ENCODE results near the gene PPP1R12B. TPM values are rescaled to one million over a fixed set of nuclear protein-coding genes. Genes with fewer than 3 reads are reported as not detected.
A peak's percentile ranks its signal among the peaks of the same experiment; 100 is the strongest.
"Not testable (repeated sequence)": the region's sequence is repeated elsewhere in the genome, so short reads cannot be mapped to it uniquely, and the experiment has no call there.

The PPP1R12B gene
- total and polyA plus RNA-seq, 4 donors = 6.0 to 122 (median 22.0) TPM

DNA sequence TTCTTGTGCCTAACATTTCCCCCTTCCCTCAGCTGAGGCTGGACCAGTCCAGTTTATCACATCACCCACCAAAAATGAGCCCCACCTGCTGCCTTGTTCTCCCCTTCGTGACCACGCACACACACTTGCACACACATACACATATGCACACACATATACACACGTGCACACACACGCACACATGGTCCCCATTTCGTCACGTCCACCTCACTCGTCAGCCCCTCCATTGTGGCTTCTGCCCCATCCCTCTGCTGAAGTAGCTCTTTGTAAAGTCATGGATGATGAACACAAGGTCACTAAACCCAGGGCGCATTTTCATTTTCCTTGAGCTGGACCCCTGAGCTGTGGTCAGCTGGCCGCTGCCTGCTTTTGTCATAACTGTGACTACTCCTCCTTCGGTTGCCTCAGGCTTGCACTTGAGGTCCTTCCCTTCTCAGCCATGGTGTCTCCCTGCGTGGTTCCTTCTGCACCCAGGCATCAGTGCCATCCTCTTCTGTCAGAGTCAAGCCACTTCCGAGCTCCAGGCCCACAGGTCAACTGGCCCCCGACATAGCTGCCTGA is 267.9 kb downstream of the PPP1R12B start:
- no peak overlapping the region for H3K27ac ChIP-seq (ENCODE audit: low read depth in 1 of 2, low read length in 1 of 2)
- H3K36me3 ChIP-seq (ENCODE audit: control insufficient read depth in 4 of 4, insufficient read depth in 4 of 4, low read length in 4 of 4) = no peaks in the 10 kb centered on the region
- no peaks in the 10 kb centered on the region for H3K9me3 ChIP-seq (ENCODE audit: control insufficient read depth in 4 of 4, insufficient read depth in 3 of 4, low read length in 3 of 4)
- H3K27me3 ChIP-seq (ENCODE audit: control insufficient read depth in 3 of 3, insufficient read depth in 3 of 3, low read length in 2 of 3) = no peaks in the 10 kb centered on the region
- no peak overlapping the region for H3K9ac ChIP-seq (ENCODE audit: insufficient read depth in 1 of 2, low read length in 2 of 2)
- WGBS, 2 donors = 56 to 76% methylated on average over 13 of the region's 13 CpGs
- TF ChIP-seq, protein P1, sequence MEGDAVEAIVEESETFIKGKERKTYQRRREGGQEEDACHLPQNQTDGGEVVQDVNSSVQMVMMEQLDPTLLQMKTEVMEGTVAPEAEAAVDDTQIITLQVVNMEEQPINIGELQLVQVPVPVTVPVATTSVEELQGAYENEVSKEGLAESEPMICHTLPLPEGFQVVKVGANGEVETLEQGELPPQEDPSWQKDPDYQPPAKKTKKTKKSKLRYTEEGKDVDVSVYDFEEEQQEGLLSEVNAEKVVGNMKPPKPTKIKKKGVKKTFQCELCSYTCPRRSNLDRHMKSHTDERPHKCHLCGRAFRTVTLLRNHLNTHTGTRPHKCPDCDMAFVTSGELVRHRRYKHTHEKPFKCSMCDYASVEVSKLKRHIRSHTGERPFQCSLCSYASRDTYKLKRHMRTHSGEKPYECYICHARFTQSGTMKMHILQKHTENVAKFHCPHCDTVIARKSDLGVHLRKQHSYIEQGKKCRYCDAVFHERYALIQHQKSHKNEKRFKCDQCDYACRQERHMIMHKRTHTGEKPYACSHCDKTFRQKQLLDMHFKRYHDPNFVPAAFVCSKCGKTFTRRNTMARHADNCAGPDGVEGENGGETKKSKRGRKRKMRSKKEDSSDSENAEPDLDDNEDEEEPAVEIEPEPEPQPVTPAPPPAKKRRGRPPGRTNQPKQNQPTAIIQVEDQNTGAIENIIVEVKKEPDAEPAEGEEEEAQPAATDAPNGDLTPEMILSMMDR (IDR thresholded peaks at IDR 0.05; ENCODE audit: control extremely low read depth, extremely low read depth) = no peak
- H3K4me1 ChIP-seq (ENCODE audit: control insufficient read depth in 5 of 5, insufficient read depth in 5 of 5, low read length in 5 of 5) = peaks cover 6 to 38% (median 13%) of the 10 kb centered on the region in 5 donors
- ATAC-seq (ENCODE audit: insufficient read depth, low FRiP score) (no peak), DNase-seq (no peak)
- no peak overlapping the region for H3K4me3 ChIP-seq

GRCh38 chr1:202619012-202619411 is 270.5 kb downstream of the PPP1R12B start:
- not testable (repeated sequence) for ATAC-seq (ENCODE audit: insufficient read depth, low FRiP score)

GRCh38 chr1:202619505-202619904 is 271.0 kb downstream of the PPP1R12B start:
- H3K4me3 ChIP-seq = no peak overlapping the region
- H3K36me3 ChIP-seq (ENCODE audit: control insufficient read depth in 4 of 4, insufficient read depth in 4 of 4, low read length in 4 of 4) = no peaks in the 10 kb centered on the region
- DNase-seq (no peak), ATAC-seq (ENCODE audit: insufficient read depth, low FRiP score) (no peak)
- no peak overlapping the region for H3K9ac ChIP-seq (ENCODE audit: insufficient read depth in 1 of 2, low read length in 2 of 2)
- H3K9me3 ChIP-seq (ENCODE audit: control insufficient read depth in 4 of 4, insufficient read depth in 3 of 4, low read length in 3 of 4) = no peaks in the 10 kb centered on the region
- H3K4me1 ChIP-seq (ENCODE audit: control insufficient read depth in 5 of 5, insufficient read depth in 5 of 5, low read length in 5 of 5) = peaks cover 10 to 43% (median 13%) of the 10 kb centered on the region in 5 donors
- H3K27ac ChIP-seq (ENCODE audit: low read depth in 1 of 2, low read length in 1 of 2) = no peak overlapping the region
- WGBS, 2 donors = 84 to 87% methylated on average over 2 of the region's 2 CpGs
- TF ChIP-seq, protein P1 (IDR thresholded peaks at IDR 0.05; ENCODE audit: control extremely low read depth, extremely low read depth) = no peak
- no peaks in the 10 kb centered on the region for H3K27me3 ChIP-seq (ENCODE audit: control insufficient read depth in 3 of 3, insufficient read depth in 3 of 3, low read length in 2 of 3)

More at GRCh38 chr1:202619012-202619411, 270.5 kb downstream of the PPP1R12B start:
- H3K9ac ChIP-seq (ENCODE audit: insufficient read depth in 1 of 2, low read length in 2 of 2); H3K27me3 ChIP-seq (ENCODE audit: control insufficient read depth in 3 of 3, insufficient read depth in 3 of 3, low read length in 2 of 3); H3K27ac ChIP-seq (ENCODE audit: low read depth in 1 of 2, low read length in 1 of 2); H3K9me3 ChIP-seq (ENCODE audit: control insufficient read depth in 4 of 4, insufficient read depth in 3 of 4, low read length in 3 of 4); H3K36me3 ChIP-seq (ENCODE audit: control insufficient read depth in 4 of 4, insufficient read depth in 4 of 4, low read length in 4 of 4); H3K4me3 ChIP-seq: not testable (repeated sequence)
- WGBS, 2 donors = 79 to 81% methylated on average over 11 of the region's 11 CpGs
- peak; percentile 54 to 69 (median 68) for DNase-seq
- H3K4me1 ChIP-seq (ENCODE audit: control insufficient read depth in 5 of 5, insufficient read depth in 5 of 5, low read length in 5 of 5) = peaks cover 10 to 45% (median 13%) of the 10 kb centered on the region in 5 donors

GRCh38 chr1:202620036-202620435 is 271.5 kb downstream of the PPP1R12B start:
- 84 to 100% methylated on average over 2 of the region's 2 CpGs for WGBS, 2 donors

More at GRCh38 chr1:202620036-202620435, 271.5 kb downstream of the PPP1R12B start:
- H3K4me3 ChIP-seq; H3K36me3 ChIP-seq (ENCODE audit: control insufficient read depth in 4 of 4, insufficient read depth in 4 of 4, low read length in 4 of 4); DNase-seq; ATAC-seq (ENCODE audit: insufficient read depth, low FRiP score); H3K27me3 ChIP-seq (ENCODE audit: control insufficient read depth in 3 of 3, insufficient read depth in 3 of 3, low read length in 2 of 3); H3K9me3 ChIP-seq (ENCODE audit: control insufficient read depth in 4 of 4, insufficient read depth in 3 of 4, low read length in 3 of 4); H3K9ac ChIP-seq (ENCODE audit: insufficient read depth in 1 of 2, low read length in 2 of 2); H3K27ac ChIP-seq (ENCODE audit: low read depth in 1 of 2, low read length in 1 of 2): not testable (repeated sequence)
- peaks cover 9 to 38% (median 10%) of the 10 kb centered on the region in 5 donors for H3K4me1 ChIP-seq (ENCODE audit: control insufficient read depth in 5 of 5, insufficient read depth in 5 of 5, low read length in 5 of 5)
